HCT116 (cell line): ENCODE data around the gene DGCR8. TPM values are rescaled to one million over a fixed set of nuclear protein-coding genes. Genes with fewer than 3 reads are reported as not detected.

Experiments
- ATAC-seq: fragments of 200-7000 bp; cut with Tn5 transposase; 2 replicates; pipeline ENCODE4 v1.9.1; 2020; ENCODE audit warnings: mild to moderate bottlenecking, moderate library complexity
- BruUV-seq: library from RNA; stranded (reverse); fragments of 400-500 nt; replicated peaks from 2 replicates; lab custom pipeline; 2021; lab: Mats Ljungman, UMichigan
- CTCF ChIA-PET: fragments of 300-600 bp; sonication (Branson Sonifier 250); formaldehyde crosslinking; loops from one replicate; lab custom pipeline; 2021; ENCODE audit warnings: antibody characterized with exemption; lab: Charles Lee
- POLR2A ChIA-PET: fragments of 300-600, 350-600 bp; sonication (Branson Sonifier 250); formaldehyde crosslinking; loops from one replicate; lab custom pipeline; 2021; ENCODE audit warnings: antibody characterized with exemption; lab: Charles Lee
- RAD21 ChIA-PET, 2 experiments: fragments of 300-600 bp; sonication (Branson Sonifier 250); formaldehyde crosslinking; loops; one replicate each; lab custom pipeline; 2023; ENCODE audit warnings: low total read pairs in 2 of 2; ENCODE audit not compliant: uncharacterized antibody in 2 of 2, unreplicated experiment in 2 of 2, low non-redundant PET in 1 of 2; lab: Charles Lee
- DNase-seq: peaks from one replicate; pipeline ENCODE4 v3.0.0-alpha.2; 2010; ENCODE audit warnings: low read depth, low spot score
- H2AFZ ChIP-seq: fragments of 200-600 bp; shearing (Covaris generic), sonication (generic); 2 replicates; pipeline ENCODE4 v1.6.1; 2017; ENCODE audit warnings: low read depth, mixed run types, mixed read lengths, antibody characterized with exemption, low read length; ENCODE audit not compliant: poor library complexity, severe bottlenecking
- H3K27ac ChIP-seq: 2 replicates; pipeline ENCODE4 v1.5.1; 2012; ENCODE audit warnings: low read depth, low read length
- H3K27me3 ChIP-seq: fragments of 200-600 bp; sonication (generic); 2 replicates; pipeline ENCODE4 v1.6.1; 2016; ENCODE audit warnings: mixed run types, low read length, mixed read lengths; ENCODE audit not compliant: insufficient read depth
- H3K36me3 ChIP-seq, 2 experiments: fragments of 200-500 bp in 1 of 2; fragments of 200-600 bp in 1 of 2; sonication (Bioruptor generic) in 1 of 2; sonication (generic) in 1 of 2; 2 replicates each; pipeline versions ENCODE4 v1.5.1 to v1.6.1; 2014 to 2016; ENCODE audit warnings: low read length in 2 of 2, inconsistent platforms in 1 of 2, mixed read lengths in 1 of 2, mixed run types in 1 of 2; ENCODE audit not compliant: insufficient read depth in 2 of 2, control insufficient read depth in 1 of 2
- H3K4me1 ChIP-seq, 2 experiments: fragments of 200-600 bp in 1 of 2; sonication (generic) in 1 of 2; 2 replicates each; pipeline versions ENCODE4 v1.5.1 to v1.6.1; 2012 to 2017; ENCODE audit warnings: low read length in 2 of 2, inconsistent platforms in 1 of 2, mild to moderate bottlenecking in 1 of 2, mixed read lengths in 1 of 2, mixed run types in 1 of 2, moderate library complexity in 1 of 2; ENCODE audit not compliant: insufficient read depth in 2 of 2, control insufficient read depth in 1 of 2
- H3K4me2 ChIP-seq: fragments of 200-600 bp; sonication (generic); 2 replicates; pipeline ENCODE4 v1.6.1; 2017; ENCODE audit warnings: mixed run types, low read length, mixed read lengths
- H3K4me3 ChIP-seq, 2 experiments: fragments of 200-600 bp in 1 of 2; sonication (generic) in 1 of 2; replicated peaks in 1 of 2; 2 replicates each; pipeline ENCODE4 v1.5.1; 2011 to 2016; ENCODE audit warnings: low read length in 2 of 2, control low read depth in 1 of 2, low read depth in 1 of 2, mild to moderate bottlenecking in 1 of 2, mixed read lengths in 1 of 2, mixed run types in 1 of 2
- H3K79me2 ChIP-seq: fragments of 200-600 bp; sonication (generic); 2 replicates; pipeline ENCODE4 v1.6.1; 2017; ENCODE audit warnings: mild to moderate bottlenecking, mixed run types, low read length, moderate library complexity, mixed read lengths; ENCODE audit not compliant: insufficient read depth
- H3K9ac ChIP-seq: fragments of 200-600 bp; sonication (generic); 2 replicates; pipeline ENCODE4 v1.6.1; 2016; ENCODE audit warnings: low read length, mixed read lengths
- H3K9me2 ChIP-seq: fragments of 200-600 bp; sonication (generic), shearing (Covaris generic); 2 replicates; pipeline ENCODE4 v1.6.1; 2017; ENCODE audit warnings: mixed run types, mild to moderate bottlenecking, moderate library complexity; ENCODE audit not compliant: insufficient read depth
- H3K9me3 ChIP-seq, 2 experiments: fragments of 200-500 bp in 1 of 2; fragments of 200-600 bp in 1 of 2; sonication (Bioruptor generic) in 1 of 2; sonication (generic) in 1 of 2; 2 replicates each; pipeline ENCODE4 v1.6.1; 2014 to 2017; ENCODE audit warnings: low read length in 2 of 2, mixed read lengths in 2 of 2, inconsistent platforms in 1 of 2, low read depth in 1 of 2, mild to moderate bottlenecking in 1 of 2, mixed run types in 1 of 2, moderate library complexity in 1 of 2; ENCODE audit not compliant: control insufficient read depth in 1 of 2, insufficient read depth in 1 of 2
- H4K20me1 ChIP-seq: fragments of 200-600 bp; sonication (generic), shearing (Covaris generic); 2 replicates; pipeline ENCODE4 v1.6.1; 2017; ENCODE audit warnings: mixed run types, mild to moderate bottlenecking, moderate library complexity; ENCODE audit not compliant: insufficient read depth
- ATF3 ChIP-seq: IDR thresholded peaks from 2 replicates; pipeline ENCODE4 v1.6.1; 2012
- CBX3 ChIP-seq: IDR thresholded peaks from 2 replicates; pipeline ENCODE4 v1.6.1; 2012; ENCODE audit warnings: low read depth
- EGR1 ChIP-seq: IDR thresholded peaks from 2 replicates; pipeline ENCODE4 v1.6.1; 2012; ENCODE audit warnings: low read depth
- ELF1 ChIP-seq: IDR thresholded peaks from 2 replicates; pipeline ENCODE4 v1.6.1; 2012; ENCODE audit warnings: low read depth, borderline replicate concordance
- FOSL1 ChIP-seq: IDR thresholded peaks from 2 replicates; pipeline ENCODE4 v1.6.1; 2012; ENCODE audit warnings: low read depth
- JUND ChIP-seq: IDR thresholded peaks from 2 replicates; pipeline ENCODE4 v1.6.1; 2012
- MAX ChIP-seq: IDR thresholded peaks from 2 replicates; pipeline ENCODE4 v1.6.1; 2012
- POLR2A ChIP-seq: IDR thresholded peaks from 2 replicates; pipeline ENCODE4 v1.7.0; 2011; ENCODE audit warnings: borderline replicate concordance; ENCODE audit not compliant: insufficient read depth, insufficient read length; ENCODE audit errors: extremely low read depth
- POLR2AphosphoS5 ChIP-seq: IDR thresholded peaks from 2 replicates; pipeline ENCODE4 v1.6.1; 2011; ENCODE audit warnings: mild to moderate bottlenecking, low read depth, low read length, moderate library complexity
- RAD21 ChIP-seq: IDR thresholded peaks from 2 replicates; pipeline ENCODE4 v1.6.1; 2012; ENCODE audit warnings: low read depth, mild to moderate bottlenecking
- REST ChIP-seq: IDR thresholded peaks from 2 replicates; pipeline ENCODE4 v1.6.1; 2012; ENCODE audit warnings: low read depth
- SIN3A ChIP-seq: IDR thresholded peaks from 2 replicates; pipeline ENCODE4 v1.6.1; 2012; ENCODE audit warnings: low read depth
- SP1 ChIP-seq: IDR thresholded peaks from 2 replicates; pipeline ENCODE4 v1.6.1; 2012; ENCODE audit warnings: low read depth
- SRF ChIP-seq: IDR thresholded peaks from 2 replicates; pipeline ENCODE4 v1.6.1; 2012; ENCODE audit warnings: low read depth
- TCF7L2 ChIP-seq: IDR thresholded peaks from 2 replicates; pipeline ENCODE4 v1.7.0; 2011; ENCODE audit warnings: borderline replicate concordance, inconsistent platforms; ENCODE audit not compliant: insufficient read depth, insufficient read length; ENCODE audit errors: extremely low read depth
- YY1 ChIP-seq: IDR thresholded peaks from 2 replicates; pipeline ENCODE4 v1.6.1; 2011; ENCODE audit warnings: low read length, low read depth, moderate library complexity, mild to moderate bottlenecking; ENCODE audit not compliant: insufficient replicate concordance; ENCODE audit errors: extremely low read depth
- ZBTB33 ChIP-seq: IDR thresholded peaks from 2 replicates; pipeline ENCODE4 v1.6.1; 2011; ENCODE audit warnings: mild to moderate bottlenecking, low read length, moderate library complexity; ENCODE audit not compliant: insufficient replicate concordance; ENCODE audit errors: extremely low read depth
- ZNF274 ChIP-seq: fragments of 200-500 bp; sonication (Bioruptor generic); IDR thresholded peaks from 2 replicates; pipeline ENCODE4 v1.6.1; 2014; ENCODE audit warnings: mild to moderate bottlenecking, low read depth, low read length, inconsistent platforms
- intact Hi-C: fragments of 100-400 bp; cut with micrococcal nuclease; formaldehyde crosslinking; loops from 2 replicates; pipeline ENCODE4 v1.10.0; 2022
- total RNA-seq: library from RNA; stranded (reverse); gene quantifications from one replicate; pipeline ENCODE4 v1.2.1, GENCODE V29; 2021; ENCODE audit not compliant: unreplicated experiment

The DGCR8 gene
- total RNA-seq, 1 experiment from 2014 or later = 43.8 TPM

- Histone ChIP-seq H3K79me2 (peaks cover 60% of the 10 kb centered on the region), H3K9me2 (no peaks in the 10 kb centered on the region), H4K20me1 (no peaks in the 10 kb centered on the region), H3K4me1 (peaks cover 16 to 41% of the 10 kb centered on the region in 2 experiments; a peak in 3 of 4 replicates), H2AFZ (no peak overlapping the region), H3K4me3 (peak overlapping the region; percentile 80 to 92), H3K9me3 (no peaks in the 10 kb centered on the region), H3K27ac (peak overlapping the region; percentile 74), H3K4me2 (peak overlapping the region; percentile 96), H3K9ac (peak overlapping the region; percentile 89), H3K36me3 (peaks cover 0 to 6% of the 10 kb centered on the region in 2 experiments; a peak in 1 of 4 replicates), H3K27me3 (no peaks in the 10 kb centered on the region)
- RAD21 ChIA-PET = no interaction called here
- POLR2A ChIA-PET = no interaction called here
- intact Hi-C loops = no loop called here
- TF ChIP-seq POLR2AphosphoS5 = no peak
- TF ChIP-seq YY1 = no peak
- no peak for TF ChIP-seq REST
- TF ChIP-seq POLR2A = no peak
- TF ChIP-seq SP1 = no peak
- TF ChIP-seq ZBTB33 = no peak
- TF ChIP-seq ATF3 = no peak
- no peak for TF ChIP-seq SIN3A
- no peak for TF ChIP-seq FOSL1
- no peak for TF ChIP-seq ELF1
- TF ChIP-seq RAD21 = no peak
- TF ChIP-seq ZNF274 = no peak
- TF ChIP-seq EGR1 = no peak
- TF ChIP-seq TCF7L2 = no peak
- TF ChIP-seq CBX3 = no peak
- no peak for TF ChIP-seq MAX
- no peak for TF ChIP-seq SRF
- TF ChIP-seq JUND = no peak
- no TSS peak for BruUV-seq
- DNase-seq = no peak
- CTCF ChIA-PET = no interaction called here
- no peak for ATAC-seq
Measured at GRCh38 chr22:20132686-20133246, 52.7 kb downstream of the DGCR8 start.
